Liver (tissue), 2 donors: Measurements from ENCODE around the gene PLEKHA7.

Source experiments
- ZBTB33 ChIP-seq: IDR thresholded peaks from 2 replicates; pipeline ENCODE4 v1.6.1; 2016; ENCODE audit warnings: antibody characterized with exemption
- TF ChIP-seq, protein P1 (sequence below): fragments of 150-350 bp; IDR thresholded peaks from 2 replicates; pipeline ENCODE4 v1.5.1; 2017; ENCODE audit warnings: improper control_type of control experiment, low read depth, low read length; ENCODE audit not compliant: missing input control
- donor health status: healthy.

- TF ChIP-seq, protein P1, sequence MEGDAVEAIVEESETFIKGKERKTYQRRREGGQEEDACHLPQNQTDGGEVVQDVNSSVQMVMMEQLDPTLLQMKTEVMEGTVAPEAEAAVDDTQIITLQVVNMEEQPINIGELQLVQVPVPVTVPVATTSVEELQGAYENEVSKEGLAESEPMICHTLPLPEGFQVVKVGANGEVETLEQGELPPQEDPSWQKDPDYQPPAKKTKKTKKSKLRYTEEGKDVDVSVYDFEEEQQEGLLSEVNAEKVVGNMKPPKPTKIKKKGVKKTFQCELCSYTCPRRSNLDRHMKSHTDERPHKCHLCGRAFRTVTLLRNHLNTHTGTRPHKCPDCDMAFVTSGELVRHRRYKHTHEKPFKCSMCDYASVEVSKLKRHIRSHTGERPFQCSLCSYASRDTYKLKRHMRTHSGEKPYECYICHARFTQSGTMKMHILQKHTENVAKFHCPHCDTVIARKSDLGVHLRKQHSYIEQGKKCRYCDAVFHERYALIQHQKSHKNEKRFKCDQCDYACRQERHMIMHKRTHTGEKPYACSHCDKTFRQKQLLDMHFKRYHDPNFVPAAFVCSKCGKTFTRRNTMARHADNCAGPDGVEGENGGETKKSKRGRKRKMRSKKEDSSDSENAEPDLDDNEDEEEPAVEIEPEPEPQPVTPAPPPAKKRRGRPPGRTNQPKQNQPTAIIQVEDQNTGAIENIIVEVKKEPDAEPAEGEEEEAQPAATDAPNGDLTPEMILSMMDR, result no peak
- no peak for TF ChIP-seq ZBTB33
These were observed 244.2 kb downstream of the PLEKHA7 start for GRCh38 chr11:16770016-16770415.
